AG08395 (cell line): ENCODE data around the gene DCTN1.
"Not testable (repeated sequence)": the region's sequence is repeated elsewhere in the genome, so short reads cannot be mapped to it uniquely, and the experiment has no call there.

ENCODE experiments used
- DNase-seq: peaks from one replicate; pipeline ENCODE4 v3.0.0; 2012; ENCODE audit warnings: mixed read lengths, low spot score

DCTN1 gene

DNA sequence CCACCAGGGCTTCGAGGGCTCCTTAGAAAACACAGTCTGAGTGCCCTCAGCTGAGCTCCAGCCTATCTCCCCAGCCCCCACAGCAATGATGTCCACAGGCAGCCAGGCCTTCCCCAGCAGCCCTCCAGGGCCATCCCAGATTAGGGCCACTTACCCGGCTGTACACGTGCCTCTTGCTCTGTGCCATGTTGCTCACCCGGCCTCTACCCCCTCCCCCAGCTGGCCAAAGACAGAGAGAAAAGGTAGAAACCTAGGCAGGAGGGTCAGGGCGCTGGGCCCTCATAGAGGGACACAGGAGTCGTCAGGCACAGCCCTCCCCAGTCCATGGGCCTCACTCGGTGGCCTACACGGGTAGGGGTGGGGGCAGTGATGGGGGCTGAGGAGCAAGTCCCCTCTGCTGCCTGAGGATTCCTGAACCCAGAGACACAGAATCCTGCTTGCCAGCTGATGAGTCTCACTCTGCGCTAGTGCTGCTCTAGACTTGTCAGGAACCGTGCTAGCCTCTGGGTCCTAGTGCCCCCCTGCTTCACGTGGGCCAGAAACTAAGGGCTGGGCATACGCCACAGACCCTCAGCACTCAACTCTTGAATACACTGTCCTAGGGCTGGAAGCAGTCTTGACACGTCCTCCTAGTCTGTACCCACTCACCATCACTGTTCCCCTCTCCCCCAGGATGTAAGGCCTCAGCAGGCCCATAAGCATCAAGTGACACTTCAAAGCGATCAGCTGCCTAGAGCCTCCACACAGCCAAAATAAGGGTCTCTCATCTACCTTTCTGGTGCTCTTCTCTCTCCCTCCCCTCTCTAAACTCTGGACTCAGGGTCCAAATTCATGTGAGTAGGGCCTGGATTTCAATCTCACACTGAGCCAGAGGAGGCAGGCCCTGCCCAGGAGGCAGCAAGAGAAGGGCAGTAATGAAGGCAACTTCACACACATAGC lies at the start of gene DCTN1:
Gene DCTN1 (minus strand): TSS at position 461 of the 939 bp plus-strand sequence. CDS start 274 bp downstream, at position 187.
- peak; percentile 87 for DNase-seq

DNA sequence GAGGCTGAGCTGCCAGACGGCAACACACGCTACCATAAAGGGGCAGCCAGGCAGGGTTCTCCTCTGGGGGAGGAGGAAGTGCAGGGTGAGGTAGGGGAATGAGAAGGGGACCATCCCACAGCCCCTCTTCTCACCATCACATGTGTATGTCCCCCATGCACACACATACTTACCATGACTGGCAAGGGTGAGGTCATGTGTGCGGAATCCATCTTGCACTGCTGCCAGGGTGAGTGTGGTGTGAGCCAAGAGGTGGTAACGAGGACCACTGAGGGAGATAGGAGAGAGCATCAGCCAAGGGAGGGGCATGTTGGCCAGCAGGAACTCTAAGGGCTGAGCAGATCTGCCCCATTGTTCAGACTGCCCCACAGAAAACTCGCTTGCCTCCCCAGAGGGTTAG lies 48.6 kb upstream of the DCTN1 start:
- DNase-seq = no peak

DNA sequence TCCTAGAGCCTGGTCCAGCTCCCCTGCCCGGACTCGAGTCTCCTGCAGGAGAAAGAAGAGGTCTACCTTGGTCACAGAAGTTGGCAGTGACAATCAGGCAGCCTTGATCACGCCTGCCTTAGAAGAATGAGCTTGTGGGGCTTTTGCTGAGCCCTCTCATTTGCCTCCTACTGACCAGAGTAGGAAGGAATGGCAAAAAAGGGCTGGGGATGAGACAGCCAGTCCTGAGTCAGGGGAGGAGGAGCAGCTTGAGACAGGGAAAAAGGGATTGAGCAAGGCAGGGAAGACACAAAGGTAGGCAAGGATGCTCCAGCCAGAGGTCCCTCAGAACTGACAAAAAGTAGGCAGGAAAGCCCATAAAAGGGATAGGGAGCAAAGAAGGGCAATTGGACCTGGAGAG lies 47.4 kb upstream of the DCTN1 start:
- DNase-seq = no peak

DNA sequence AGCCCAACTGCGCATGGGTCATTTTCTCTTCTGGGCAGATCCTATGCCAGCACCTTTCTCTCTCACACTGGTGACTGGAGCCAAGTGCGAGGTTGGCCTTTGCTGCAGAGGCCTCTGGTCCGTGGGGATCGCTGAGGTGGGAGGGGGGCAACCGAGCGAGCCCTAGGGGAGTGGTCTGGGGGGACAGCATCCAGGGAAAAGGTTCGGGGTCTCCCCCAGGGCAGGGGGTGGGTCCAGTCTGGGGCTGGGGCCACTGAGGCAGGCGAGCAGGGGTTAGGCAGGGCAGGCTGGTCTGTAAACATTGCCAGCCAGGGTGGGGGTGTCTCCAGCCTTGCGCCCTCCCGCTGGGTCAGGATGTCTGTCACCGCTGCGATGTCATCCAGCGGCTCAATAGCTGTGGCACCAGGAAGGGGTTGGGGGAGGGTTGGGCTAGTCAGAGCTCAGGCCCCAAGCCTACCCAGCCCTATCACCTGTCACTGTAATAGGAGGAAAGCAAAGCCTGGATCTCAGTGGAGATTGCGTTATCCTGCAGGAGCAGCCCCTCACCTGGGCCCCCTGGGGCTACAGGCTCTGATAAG lies 46.2 kb upstream of the DCTN1 start:
- no peak for DNase-seq

DNA sequence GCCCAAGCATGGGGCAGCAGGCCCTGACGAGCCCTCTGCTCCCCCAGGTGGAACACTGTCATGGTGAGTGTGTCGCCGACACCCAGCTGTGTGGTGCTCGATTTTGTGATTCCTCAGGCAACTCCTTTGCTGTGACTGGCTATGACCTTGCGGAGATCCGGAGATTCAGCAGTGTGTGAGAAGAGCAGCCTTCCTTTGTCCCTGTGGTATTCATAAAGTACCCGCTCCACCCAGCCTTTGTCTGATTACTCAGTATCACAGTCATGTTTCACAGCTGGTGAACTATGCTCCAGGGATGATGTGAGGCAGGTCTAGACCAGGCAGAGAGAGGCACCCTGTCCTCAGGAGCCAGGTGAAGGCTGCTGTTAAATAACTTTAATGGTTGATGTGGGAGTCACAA lies 45.4 kb upstream of the DCTN1 start:
- peak; percentile 38 for DNase-seq

DNA sequence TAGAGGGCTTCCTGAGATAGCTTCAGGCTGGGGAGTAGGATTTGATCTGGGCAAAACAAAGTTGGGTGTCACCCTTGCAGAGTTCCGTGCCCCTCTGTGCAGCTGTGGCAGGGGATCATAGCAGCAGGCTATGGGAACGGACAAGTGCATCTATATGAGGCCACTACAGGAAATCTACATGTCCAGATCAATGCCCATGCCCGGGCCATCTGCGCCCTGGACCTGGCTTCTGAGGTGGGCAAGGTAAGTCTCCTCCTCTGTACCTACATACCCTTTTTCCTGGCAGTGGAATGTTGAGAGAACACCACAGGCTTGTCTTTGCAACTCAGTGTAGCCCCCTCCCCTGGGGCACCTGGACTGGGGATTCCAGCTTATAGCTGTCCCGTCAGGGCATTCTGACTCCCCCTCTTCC lies 44.9 kb upstream of the DCTN1 start:
- no peak for DNase-seq

DNA sequence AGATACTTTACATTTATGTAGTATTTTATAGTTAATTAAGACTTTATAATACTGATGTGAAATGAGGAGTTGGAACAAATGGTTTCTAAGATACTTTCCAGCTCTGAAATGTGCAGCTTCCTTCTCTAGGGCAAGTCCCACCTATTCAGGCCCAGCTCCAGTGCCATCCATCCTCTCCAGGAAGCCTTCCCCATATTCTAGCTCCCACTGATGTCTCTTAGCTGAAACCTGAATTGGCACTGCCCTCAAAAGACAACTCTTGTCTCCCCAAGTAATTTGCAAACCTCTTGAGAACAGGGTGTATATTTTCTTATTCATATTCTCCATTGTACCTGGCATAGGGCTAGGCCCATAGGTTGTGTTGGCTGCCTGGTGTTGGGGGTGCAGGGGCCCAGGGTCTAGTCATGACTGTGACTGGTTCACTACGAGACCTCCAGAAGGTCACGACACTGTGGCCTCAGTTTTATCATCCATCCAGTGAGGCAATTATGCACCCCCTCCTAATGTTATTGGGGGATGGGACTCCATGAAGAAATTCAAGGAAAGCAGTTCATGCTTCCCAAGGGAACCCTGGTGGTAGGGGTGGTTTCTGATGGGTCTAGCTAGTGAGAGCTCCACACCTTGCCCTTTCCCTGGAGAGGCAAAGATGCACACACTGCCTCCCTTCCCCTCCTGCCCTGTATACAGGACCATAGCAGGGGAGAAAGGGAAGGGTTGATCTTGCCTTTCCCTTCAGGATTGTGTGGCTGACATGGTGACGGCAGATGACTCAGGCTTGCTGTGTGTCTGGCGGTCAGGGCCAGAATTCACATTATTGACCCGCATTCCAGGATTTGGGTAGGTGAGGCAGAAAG lies 44.3 kb upstream of the DCTN1 start:
- no peak for DNase-seq

DNA sequence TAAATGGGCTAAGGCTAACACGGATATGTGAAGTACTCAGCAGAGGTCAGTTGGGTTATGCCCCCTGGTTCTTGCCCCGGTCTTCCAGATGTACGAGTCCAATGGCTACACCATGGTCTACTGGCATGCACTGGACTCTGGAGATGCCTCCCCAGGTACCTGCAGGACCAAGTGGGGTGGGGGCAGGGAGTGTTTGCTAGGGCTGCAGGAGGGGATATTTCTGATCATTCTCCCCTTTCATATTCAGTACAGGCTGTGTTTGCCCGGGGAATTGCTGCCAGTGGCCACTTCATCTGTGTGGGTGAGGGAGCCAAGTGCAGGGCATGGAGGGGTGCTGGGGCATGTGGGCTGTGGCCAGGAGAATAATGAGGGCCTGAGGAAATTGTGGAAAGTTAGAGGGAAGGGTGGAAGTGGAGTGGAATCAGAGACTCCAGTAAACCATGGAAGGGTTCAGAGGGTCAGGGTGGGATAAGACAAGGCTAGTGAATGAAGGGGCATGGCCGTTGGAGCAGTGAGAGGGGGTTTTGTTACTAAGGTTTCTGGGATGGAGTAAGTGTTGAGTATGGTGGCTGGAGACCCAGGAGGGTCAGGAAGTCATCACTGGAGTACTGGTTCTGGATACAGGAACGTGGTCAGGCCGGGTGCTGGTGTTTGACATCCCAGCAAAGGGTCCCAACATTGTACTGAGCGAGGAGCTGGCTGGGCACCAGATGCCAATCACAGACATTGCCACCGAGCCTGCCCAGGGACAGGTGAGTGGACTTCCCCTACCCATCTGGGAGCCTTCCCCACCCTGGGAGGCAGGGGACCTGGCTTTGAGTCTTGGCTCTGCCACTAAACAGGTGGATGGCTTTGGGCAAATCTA lies 43.4 kb upstream of the DCTN1 start:
- no peak for DNase-seq

DNA sequence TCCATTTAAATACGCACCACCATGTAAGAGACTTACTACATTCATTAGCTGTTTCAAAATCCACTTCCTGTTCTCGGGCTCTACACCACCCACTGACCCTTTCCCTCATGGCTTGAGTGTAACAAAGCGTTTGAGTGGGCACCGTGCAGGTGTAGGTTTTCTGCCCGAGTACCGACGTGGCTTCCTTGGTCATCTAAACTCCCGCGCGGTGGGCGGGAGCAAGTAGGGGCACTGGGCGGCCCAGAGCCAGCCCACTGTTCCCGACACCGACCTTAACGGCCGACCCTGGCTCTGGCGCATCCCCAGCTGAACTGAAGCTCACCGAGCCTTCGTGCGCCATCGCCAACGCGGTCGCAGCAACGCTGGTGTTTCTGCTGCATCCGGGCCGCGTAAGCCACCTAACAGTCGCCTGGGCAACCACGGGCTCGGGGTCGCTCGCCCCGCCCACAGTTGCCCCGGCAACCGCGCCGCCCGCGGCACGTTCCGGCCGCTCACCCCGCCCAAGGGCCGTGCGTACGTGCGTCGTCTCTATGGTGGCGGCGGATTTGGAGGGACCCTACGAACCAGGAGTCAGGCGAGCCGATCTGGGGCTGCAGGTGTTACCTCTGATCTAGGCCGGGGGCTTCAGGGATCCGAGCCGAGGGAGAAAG lies 41.2 kb upstream of the DCTN1 start, which contains the start of the genes C2orf81 and WDR54:
Gene C2orf81 (minus strand): TSS at position 399 of the 650 bp plus-strand sequence. CDS start 59 bp downstream, at position 340.
Gene WDR54 (plus strand): TSS at position 510 of the 650 bp plus-strand sequence. CDS start 424 bp downstream, outside the sequence.
- peak; percentile 97 for DNase-seq

DNA sequence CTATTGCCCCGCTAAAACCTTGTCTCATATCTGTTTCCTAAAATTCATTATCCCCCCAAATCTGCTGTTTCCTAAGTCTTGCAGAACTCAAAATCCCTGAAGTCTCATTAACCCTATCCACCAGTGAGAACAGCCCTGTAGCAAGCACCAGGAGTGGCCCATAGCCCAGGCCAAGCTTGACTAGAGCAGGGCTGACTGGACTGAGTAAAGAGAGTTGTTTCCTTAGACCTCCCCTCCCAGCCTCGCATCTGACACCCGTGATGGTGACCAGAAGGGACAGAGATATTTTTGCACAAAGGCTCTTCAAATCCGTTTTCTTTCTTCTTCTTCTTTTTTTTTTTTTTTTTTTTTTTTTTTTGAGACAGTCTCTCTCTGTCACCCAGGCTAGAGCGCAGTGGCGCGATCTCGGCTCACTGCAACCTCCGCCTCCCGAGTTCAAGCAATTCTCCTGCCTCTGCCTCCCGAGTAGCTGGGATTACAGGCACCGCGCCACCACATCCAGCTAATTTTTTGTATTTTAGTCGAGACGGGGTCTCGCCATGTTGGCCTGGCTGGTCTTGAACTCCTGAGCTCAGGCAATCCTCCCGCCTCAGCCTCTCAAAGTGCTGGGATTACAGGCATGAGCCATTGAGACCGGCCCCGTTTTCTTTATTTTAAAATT lies 40.5 kb upstream of the DCTN1 start:
- DNase-seq = not testable (repeated sequence)

DNA sequence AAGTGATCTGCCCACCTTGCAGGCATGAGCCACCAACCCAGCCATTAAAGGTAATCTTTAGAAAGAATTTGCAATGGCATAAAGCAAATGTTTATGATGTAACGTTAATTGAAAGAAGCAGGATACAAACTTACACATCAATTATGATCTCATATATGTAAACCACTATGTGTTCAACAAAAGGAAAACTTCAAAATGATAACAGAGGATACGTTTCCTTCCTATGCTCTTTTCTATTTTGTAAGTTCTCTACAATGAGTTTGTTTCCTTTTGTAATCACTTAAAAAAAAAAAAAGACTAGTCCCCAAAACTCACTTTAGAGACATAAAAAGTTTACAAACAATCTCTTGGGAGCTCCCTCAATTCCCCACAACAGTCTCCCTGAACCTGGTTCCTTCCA lies 39.9 kb upstream of the DCTN1 start:
- DNase-seq = no peak

DNA sequence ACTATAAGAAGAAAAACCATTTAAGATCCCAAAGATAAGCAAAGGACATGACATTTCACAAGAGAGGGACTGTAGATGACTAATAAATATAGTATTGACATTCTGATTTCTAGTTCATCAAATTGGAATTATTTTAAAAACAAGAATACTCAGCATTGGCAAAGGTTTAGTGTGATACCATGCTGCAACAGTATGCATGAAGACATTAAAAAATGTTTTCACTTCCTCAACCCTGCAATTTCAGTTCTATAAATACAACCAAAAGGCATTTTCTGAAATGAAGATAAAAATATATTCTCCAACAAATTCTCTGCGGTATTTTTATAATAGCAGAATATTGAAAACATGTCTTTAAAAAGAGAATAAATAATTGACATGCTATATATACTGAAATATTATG lies 39.2 kb upstream of the DCTN1 start:
- DNase-seq = no peak

DNA sequence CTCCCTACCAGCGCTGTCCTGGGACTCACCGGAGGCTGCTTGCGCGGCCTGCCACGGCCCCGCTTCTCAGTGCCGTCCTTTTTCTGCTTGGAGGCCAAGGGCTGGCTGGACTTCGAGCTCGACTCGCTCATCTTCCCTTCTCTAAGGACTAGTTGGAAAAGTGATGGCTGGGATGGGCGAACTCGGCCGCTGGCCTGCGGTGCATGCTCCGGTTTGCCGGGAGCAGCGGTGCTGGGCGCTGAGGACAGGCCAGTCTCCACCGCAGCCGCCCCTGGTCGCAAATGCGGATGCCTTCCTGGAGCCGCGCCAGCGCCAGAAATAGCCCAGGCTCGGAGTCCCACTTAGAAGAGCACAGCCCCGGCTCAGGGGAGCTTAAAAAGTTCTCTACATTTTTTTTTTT lies 38.2 kb upstream of the DCTN1 start:
- DNase-seq = no peak

DNA sequence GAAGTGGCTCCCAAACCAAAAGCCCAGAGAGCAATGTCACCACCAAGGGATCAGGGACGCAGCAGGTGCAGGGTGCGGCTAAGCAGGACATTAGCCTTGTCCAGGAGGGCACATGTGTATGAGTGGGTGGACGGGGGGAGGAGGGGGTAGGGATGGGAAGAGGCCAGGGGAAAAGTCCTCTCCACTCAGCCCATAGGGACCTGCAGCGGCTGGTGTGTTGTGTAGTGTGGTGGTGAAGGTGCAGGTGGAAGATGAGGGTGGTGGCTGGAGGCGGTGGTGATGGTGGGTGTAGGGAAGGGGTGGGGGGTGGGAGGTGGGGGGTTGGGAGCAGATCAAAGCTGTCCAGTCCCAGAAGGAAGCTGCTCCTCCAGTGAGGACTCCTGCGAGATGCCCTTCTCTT lies 37.7 kb upstream of the DCTN1 start:
- DNase-seq = no peak

DNA sequence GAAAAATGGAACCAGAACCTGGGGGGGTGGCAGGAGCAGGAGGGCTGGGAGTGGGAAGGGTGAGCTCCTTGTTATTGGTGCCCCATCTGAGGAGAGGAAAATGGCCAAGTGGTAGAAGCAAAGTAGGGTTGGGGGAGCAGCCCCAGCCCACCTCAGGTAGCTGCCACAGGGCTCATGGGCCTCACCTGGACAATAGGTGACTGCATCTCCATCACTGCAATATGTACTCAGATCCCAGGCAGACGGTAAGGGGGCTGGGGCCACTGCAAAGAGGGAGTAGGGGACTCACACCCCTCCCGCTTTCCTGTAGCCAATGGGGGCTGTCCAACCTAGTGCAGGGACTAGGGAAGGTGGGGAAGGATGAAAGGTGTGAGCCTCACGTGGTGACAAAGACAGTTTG lies 37.1 kb upstream of the DCTN1 start:
- no peak for DNase-seq

DNA sequence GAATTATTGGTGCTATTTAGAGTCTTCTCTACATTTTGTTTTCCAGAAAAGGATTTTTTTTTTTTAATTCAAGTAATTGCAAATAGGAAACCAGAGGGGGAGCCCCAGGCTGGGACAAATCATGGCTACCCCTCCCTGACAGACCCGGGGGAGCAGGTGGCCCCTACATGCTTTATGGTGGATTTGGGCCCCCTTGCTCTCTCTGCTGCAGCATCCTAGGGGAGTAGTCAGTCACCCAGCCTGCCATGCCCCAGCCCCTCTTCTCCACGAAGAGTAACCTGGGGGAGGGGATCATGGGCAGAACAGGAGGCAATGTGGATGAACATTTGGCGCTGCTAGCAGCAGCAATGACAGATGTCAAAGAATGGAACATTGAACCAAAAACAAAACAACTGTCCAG lies 36.7 kb upstream of the DCTN1 start:
- no peak for DNase-seq

DNA sequence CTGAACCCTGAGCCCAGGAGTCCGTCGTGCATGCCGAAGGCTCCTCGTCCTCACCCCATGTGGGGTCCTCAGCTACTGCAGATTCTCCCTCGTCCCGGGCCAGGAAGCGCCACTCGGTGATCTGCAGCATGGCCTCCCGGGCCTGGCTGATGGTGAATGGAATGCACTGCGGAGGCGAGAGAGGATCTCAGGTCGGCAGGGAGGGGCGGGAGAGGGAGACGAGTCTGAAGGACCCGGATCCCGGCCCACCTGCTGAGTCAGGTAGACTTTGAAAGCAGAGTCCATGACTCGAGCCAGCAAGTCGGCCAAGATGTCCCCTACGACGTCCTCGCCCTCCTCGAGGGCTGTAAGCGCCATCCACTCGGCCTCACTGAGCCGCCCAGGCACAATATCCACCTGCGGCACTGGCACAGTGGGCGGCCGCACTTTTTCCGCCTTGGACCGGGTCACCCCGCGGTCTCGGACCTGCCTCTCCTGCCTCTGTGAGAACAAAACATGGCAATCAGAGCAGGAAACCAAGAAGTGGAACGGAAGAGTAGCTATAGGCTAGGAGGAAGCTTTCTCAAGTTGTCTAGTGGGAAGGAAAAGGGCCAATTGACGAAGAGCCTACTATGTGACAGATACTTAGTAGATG lies 35.8 kb upstream of the DCTN1 start:
- no peak for DNase-seq

DNA sequence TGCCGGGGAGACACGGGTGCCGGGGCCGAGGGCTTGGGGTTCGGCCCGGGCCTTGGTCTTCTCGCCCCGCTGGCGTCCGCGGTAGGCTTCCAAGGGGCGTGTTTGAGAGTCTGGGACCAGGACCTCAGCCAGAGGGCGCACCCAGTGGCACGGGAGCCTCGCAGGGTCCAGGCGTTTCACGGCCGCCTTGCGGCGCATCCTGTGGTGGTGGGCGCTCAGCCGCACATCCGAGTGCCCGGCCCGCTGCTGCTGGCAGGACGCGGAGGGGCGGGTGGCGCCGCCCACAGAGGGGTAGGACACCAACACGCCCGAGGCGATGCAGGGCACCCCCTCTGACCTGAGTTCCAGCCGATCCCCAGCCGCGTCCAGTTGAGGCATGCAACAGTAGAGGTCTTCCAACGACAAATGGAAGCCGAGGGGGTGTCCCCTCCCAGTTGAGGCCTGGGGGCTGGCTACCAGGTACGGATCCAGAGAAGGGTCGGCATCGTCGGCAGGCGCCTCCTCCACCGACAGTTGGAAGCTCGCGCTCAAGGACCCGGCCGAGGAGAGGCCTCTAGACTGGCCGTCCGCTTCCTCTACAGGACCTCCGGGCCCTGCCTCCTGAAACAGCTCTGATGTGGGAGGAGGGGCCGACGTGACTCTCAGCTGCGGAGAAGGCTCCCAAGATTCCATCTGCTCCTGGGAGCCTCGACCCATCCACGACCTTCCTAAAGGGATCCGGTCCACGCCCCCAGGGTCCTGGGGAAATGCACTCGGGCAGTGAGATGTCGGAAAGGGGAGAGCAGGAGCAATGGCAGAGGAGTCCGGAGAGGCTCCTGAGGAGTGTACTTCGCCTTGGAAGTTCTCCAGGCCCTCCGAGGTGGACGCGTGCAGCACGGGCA lies 35.0 kb upstream of the DCTN1 start:
- DNase-seq = peak; percentile 73

DNA sequence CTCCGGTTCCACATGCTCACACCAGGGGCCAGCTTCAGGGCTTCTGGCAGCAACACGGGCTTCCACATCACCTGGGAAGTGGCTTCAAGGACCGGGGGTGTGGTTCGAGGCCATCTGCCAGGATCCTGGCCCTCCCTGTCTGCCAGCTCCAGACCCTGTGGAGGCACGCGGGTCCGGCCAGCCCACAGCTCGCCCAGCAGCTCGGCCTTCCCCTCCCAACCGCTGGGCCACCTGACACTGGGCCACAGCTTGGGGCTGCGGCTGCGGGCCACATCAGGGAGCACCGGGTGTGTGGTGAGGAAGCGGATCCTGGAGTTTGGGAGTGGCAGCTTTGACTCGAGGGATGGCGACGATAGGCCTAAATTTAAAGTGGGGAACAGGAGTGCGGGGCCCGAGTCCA lies 34.3 kb upstream of the DCTN1 start:
- no peak for DNase-seq
